Liver (tissue), 9 donors: ENCODE measurements around the gene ZNF827. TPM values are rescaled to one million over a fixed set of nuclear protein-coding genes. Genes with fewer than 3 reads are reported as not detected.

ENCODE experiments used
- DNase-seq: peaks from one replicate; pipeline ENCODE4 v3.0.0-alpha.2; 2017; ENCODE audit warnings: low spot score
- H3K27ac ChIP-seq, 2 donors: one replicate each; pipeline ENCODE4 v1.7.0; 2013; ENCODE audit warnings: inconsistent platforms in 2 of 2, low read length in 2 of 2, control low read depth in 1 of 2, low read depth in 1 of 2, mild to moderate bottlenecking in 1 of 2
- H3K27me3 ChIP-seq, 4 donors: one replicate each; pipeline versions ENCODE4 v1.6.1 to v1.7.0; 2013; ENCODE audit warnings: low read length in 3 of 4, inconsistent platforms in 1 of 4, mild to moderate bottlenecking in 1 of 4, moderate library complexity in 1 of 4; ENCODE audit not compliant: control insufficient read depth in 4 of 4, insufficient read depth in 4 of 4
- H3K36me3 ChIP-seq, 4 donors: one replicate each; pipeline versions ENCODE4 v1.6.1 to v1.7.0; 2013; ENCODE audit warnings: low read length in 3 of 4, mild to moderate bottlenecking in 3 of 4, low read depth in 1 of 4, moderate library complexity in 1 of 4; ENCODE audit not compliant: control insufficient read depth in 4 of 4, insufficient read depth in 3 of 4
- H3K4me1 ChIP-seq, 4 donors: one replicate each; pipeline versions ENCODE4 v1.6.1 to v1.7.0; 2013; ENCODE audit warnings: low read length in 3 of 4, mild to moderate bottlenecking in 3 of 4, moderate library complexity in 1 of 4; ENCODE audit not compliant: control insufficient read depth in 4 of 4, insufficient read depth in 4 of 4
- H3K4me3 ChIP-seq, 3 donors: one replicate each; pipeline versions ENCODE4 v1.6.1 to v1.7.0; 2013; ENCODE audit warnings: low read length in 3 of 3, control low read depth in 1 of 3, low read depth in 1 of 3, mild to moderate bottlenecking in 1 of 3
- H3K9ac ChIP-seq, 2 donors: one replicate each; pipeline ENCODE4 v1.7.0; 2013; ENCODE audit warnings: low read length in 2 of 2, mild to moderate bottlenecking in 2 of 2, moderate library complexity in 2 of 2, control low read depth in 1 of 2, low read depth in 1 of 2
- H3K9me3 ChIP-seq, 4 donors: one replicate each; pipeline versions ENCODE4 v1.6.1 to v1.7.0; 2013; ENCODE audit warnings: low read length in 3 of 4; ENCODE audit not compliant: control insufficient read depth in 4 of 4
- EGR1 ChIP-seq, 2 donors: IDR thresholded peaks; 2 replicates each; pipeline ENCODE4 v1.6.1; 2016 to 2018; ENCODE audit warnings: antibody characterized with exemption in 2 of 2, low read depth in 2 of 2
- FOXA1 ChIP-seq: IDR thresholded peaks from 2 replicates; pipeline ENCODE4 v1.6.1; 2016; ENCODE audit warnings: antibody characterized with exemption
- GABPA ChIP-seq, 2 donors: IDR thresholded peaks in 1 of 2; conservative IDR thresholded peaks in 1 of 2; 2 replicates each; pipeline ENCODE4 v1.6.1; 2016; ENCODE audit warnings: antibody characterized with exemption in 2 of 2, mild to moderate bottlenecking in 1 of 2, moderate library complexity in 1 of 2
- HNF4A ChIP-seq, 2 donors: conservative IDR thresholded peaks; 2 replicates each; pipeline ENCODE4 v1.6.1; 2016; ENCODE audit warnings: antibody characterized with exemption in 2 of 2, mild to moderate bottlenecking in 2 of 2
- HNF4G ChIP-seq: IDR thresholded peaks from 2 replicates; pipeline ENCODE4 v1.6.1; 2016; ENCODE audit warnings: antibody characterized with exemption
- JUND ChIP-seq, 2 donors: IDR thresholded peaks; 2 replicates each; pipeline ENCODE4 v1.6.1; 2016; ENCODE audit warnings: antibody characterized with exemption in 2 of 2
- NR2F2 ChIP-seq: IDR thresholded peaks from 2 replicates; pipeline ENCODE4 v1.6.1; 2016; ENCODE audit warnings: antibody characterized with exemption
- RAD21 ChIP-seq, 2 donors: IDR thresholded peaks; 2 replicates each; pipeline ENCODE4 v1.6.1; 2016; ENCODE audit warnings: antibody characterized with exemption in 2 of 2, mild to moderate bottlenecking in 2 of 2
- RXRA ChIP-seq, 2 donors: IDR thresholded peaks; 2 replicates each; pipeline ENCODE4 v1.6.1; 2017 to 2018; ENCODE audit warnings: antibody characterized with exemption in 2 of 2, mild to moderate bottlenecking in 1 of 2
- SP1 ChIP-seq: IDR thresholded peaks from 2 replicates; pipeline ENCODE4 v1.6.1; 2018; ENCODE audit warnings: antibody characterized with exemption, mild to moderate bottlenecking
- TAF1 ChIP-seq: conservative IDR thresholded peaks from 2 replicates; pipeline ENCODE4 v1.6.1; 2016; ENCODE audit warnings: antibody characterized with exemption, mild to moderate bottlenecking
- YY1 ChIP-seq: IDR thresholded peaks from 2 replicates; pipeline ENCODE4 v1.6.1; 2016; ENCODE audit warnings: antibody characterized with exemption, mild to moderate bottlenecking
- WGBS: extraction: QIAGEN DNeasy Blood & Tissue Kit; methylation state at CpG from one replicate; pipeline ENCODE4 v1.1.7; 2013; 5-methylcytosine and 5-hydroxymethylcytosine counted together
- polyA plus RNA-seq, 2 donors: library from polyadenylated mRNA; stranded (reverse) in 1 of 2; unstranded in 1 of 2; fragments of 200-250 nt in 1 of 2; fragments of >200 nt in 1 of 2; fragmentation: Nextera tagmentation in 1 of 2; extraction: Ambion mirVana in 1 of 2; gene quantifications; one replicate each; pipeline versions ENCODE4 v1.2.1 to v1.2.3, GENCODE V29; 2013 to 2015
- total RNA-seq, 2 donors: library from RNA; depleted of rRNA; stranded (reverse); fragments of >200 nt; gene quantifications; one replicate each; pipeline ENCODE4 v1.2.3, GENCODE V29; 2014
- TF ChIP-seq, protein P1 (sequence below): IDR thresholded peaks from 2 replicates; pipeline ENCODE4 v1.6.1; 2016; ENCODE audit warnings: antibody characterized with exemption
- TF ChIP-seq, protein P2 (sequence below): IDR thresholded peaks from 2 replicates; pipeline ENCODE4 v1.6.1; 2016; ENCODE audit warnings: antibody characterized with exemption, mild to moderate bottlenecking
- TF ChIP-seq, protein P3 (sequence below): fragments of 150-350 bp; IDR thresholded peaks from 2 replicates; pipeline ENCODE4 v1.5.1; 2017; ENCODE audit warnings: improper control_type of control experiment, low read depth, low read length; ENCODE audit not compliant: missing input control
- TF ChIP-seq, protein P4 (sequence below): IDR thresholded peaks from 2 replicates; pipeline ENCODE4 v1.6.1; 2016; ENCODE audit warnings: antibody characterized with exemption
- TF ChIP-seq, protein P5 (sequence below): IDR thresholded peaks from 2 replicates; pipeline ENCODE4 v1.6.1; 2016; ENCODE audit warnings: antibody characterized with exemption
- donor health status: healthy.
- donor health status: healthy.
- donor health status: healthy.
- donor health status: healthy.
- donor health status: healthy.

ZNF827 gene
- total and polyA plus RNA-seq, 4 donors: 0.46 to 2.9 (median 1.2) TPM

DNA sequence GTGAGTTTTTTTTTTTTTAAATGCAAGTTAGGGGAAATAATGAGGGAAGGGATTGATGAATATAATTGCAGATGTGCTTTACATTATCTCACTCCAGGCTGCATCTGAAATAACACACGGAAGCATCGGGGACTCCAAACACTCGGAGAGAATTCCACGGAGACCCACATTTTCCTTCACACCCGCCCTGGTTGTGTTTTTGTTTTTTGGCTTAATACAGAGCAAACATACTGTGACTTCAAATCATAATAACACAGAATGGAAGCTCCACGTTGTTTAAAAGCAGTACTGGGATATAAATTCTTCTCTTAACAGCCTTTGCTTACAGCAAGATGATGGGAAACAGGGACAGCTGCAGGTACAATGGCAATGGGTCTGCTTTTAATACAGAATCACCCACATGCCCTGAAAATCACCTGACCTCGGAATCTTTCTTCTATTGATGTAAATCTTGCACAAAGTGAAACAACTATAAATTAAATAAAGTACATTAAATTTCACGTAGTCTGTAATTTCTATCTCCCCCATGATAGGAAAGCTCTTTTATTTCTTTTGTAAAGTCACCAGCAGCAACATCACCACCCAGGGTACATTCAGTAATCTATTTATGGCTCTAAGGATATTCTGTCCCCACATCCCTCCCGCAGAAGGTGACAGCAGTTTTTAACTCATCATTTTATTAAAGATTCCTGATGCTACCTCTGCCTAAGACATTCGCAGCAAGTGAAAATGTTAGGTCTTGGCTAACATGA is 119.3 kb downstream of the ZNF827 start:
- TF ChIP-seq, protein P1, sequence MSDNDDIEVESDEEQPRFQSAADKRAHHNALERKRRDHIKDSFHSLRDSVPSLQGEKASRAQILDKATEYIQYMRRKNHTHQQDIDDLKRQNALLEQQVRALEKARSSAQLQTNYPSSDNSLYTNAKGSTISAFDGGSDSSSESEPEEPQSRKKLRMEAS: no peak
- TF ChIP-seq RAD21 (IDR thresholded peaks at IDR 0.05) (no peak), HNF4A (conservative IDR thresholded peaks at IDR 0.05) (no peak), RXRA (IDR thresholded peaks at IDR 0.05) (no peak), FOXA1 (no peak), YY1 (no peak), NR2F2 (no peak), GABPA (IDR thresholded peaks at IDR 0.05 in 1 of 2, conservative IDR thresholded peaks at IDR 0.05 in 1 of 2) (no peak), EGR1 (IDR thresholded peaks at IDR 0.05; ENCODE audit: low read depth in 2 of 2) (no peak), TAF1 (no peak), JUND (IDR thresholded peaks at IDR 0.05) (no peak)
- TF ChIP-seq, protein P2, sequence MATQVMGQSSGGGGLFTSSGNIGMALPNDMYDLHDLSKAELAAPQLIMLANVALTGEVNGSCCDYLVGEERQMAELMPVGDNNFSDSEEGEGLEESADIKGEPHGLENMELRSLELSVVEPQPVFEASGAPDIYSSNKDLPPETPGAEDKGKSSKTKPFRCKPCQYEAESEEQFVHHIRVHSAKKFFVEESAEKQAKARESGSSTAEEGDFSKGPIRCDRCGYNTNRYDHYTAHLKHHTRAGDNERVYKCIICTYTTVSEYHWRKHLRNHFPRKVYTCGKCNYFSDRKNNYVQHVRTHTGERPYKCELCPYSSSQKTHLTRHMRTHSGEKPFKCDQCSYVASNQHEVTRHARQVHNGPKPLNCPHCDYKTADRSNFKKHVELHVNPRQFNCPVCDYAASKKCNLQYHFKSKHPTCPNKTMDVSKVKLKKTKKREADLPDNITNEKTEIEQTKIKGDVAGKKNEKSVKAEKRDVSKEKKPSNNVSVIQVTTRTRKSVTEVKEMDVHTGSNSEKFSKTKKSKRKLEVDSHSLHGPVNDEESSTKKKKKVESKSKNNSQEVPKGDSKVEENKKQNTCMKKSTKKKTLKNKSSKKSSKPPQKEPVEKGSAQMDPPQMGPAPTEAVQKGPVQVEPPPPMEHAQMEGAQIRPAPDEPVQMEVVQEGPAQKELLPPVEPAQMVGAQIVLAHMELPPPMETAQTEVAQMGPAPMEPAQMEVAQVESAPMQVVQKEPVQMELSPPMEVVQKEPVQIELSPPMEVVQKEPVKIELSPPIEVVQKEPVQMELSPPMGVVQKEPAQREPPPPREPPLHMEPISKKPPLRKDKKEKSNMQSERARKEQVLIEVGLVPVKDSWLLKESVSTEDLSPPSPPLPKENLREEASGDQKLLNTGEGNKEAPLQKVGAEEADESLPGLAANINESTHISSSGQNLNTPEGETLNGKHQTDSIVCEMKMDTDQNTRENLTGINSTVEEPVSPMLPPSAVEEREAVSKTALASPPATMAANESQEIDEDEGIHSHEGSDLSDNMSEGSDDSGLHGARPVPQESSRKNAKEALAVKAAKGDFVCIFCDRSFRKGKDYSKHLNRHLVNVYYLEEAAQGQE: no peak
- TF ChIP-seq, protein P3, sequence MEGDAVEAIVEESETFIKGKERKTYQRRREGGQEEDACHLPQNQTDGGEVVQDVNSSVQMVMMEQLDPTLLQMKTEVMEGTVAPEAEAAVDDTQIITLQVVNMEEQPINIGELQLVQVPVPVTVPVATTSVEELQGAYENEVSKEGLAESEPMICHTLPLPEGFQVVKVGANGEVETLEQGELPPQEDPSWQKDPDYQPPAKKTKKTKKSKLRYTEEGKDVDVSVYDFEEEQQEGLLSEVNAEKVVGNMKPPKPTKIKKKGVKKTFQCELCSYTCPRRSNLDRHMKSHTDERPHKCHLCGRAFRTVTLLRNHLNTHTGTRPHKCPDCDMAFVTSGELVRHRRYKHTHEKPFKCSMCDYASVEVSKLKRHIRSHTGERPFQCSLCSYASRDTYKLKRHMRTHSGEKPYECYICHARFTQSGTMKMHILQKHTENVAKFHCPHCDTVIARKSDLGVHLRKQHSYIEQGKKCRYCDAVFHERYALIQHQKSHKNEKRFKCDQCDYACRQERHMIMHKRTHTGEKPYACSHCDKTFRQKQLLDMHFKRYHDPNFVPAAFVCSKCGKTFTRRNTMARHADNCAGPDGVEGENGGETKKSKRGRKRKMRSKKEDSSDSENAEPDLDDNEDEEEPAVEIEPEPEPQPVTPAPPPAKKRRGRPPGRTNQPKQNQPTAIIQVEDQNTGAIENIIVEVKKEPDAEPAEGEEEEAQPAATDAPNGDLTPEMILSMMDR: no peak
- TF ChIP-seq, protein P4, sequence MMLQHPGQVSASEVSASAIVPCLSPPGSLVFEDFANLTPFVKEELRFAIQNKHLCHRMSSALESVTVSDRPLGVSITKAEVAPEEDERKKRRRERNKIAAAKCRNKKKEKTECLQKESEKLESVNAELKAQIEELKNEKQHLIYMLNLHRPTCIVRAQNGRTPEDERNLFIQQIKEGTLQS: no peak
- no peak overlapping the region for H3K9ac ChIP-seq
- DNase-seq: no peak
- H3K27me3 ChIP-seq: no peaks in the 10 kb centered on the region
- no peak overlapping the region for H3K4me3 ChIP-seq
- 95% methylated on average over 10 of the region's 10 CpGs for WGBS
- H3K9me3 ChIP-seq: no peaks in the 10 kb centered on the region
- H3K36me3 ChIP-seq: no peaks in the 10 kb centered on the region
- H3K27ac ChIP-seq: no peak overlapping the region
- H3K4me1 ChIP-seq: no peaks in the 10 kb centered on the region

DNA sequence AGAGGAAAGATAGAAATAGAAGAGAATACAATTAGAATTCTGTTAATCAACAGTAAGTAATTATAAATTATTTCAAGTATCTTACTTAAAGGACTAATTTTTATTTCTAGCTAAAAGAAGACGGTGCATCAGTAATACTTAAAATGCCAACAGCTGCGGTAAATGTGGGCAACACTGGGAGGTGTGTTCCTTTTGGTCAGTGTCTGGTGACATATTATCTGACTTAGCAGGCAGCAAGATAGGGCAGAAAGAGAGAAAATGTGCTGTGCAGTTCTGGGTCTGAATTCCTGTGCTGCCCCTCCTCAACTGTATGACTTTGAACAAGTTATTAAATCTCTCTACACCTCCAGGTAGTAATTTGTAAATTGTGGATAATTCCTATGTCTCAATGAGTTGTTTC is 120.6 kb downstream of the ZNF827 start:
- no peaks in the 10 kb centered on the region for H3K27me3 ChIP-seq
- H3K36me3 ChIP-seq: no peaks in the 10 kb centered on the region
- no peak for DNase-seq
- 99% methylated on average over 2 of the region's 2 CpGs for WGBS
- H3K9me3 ChIP-seq: no peaks in the 10 kb centered on the region
- no peaks in the 10 kb centered on the region for H3K4me1 ChIP-seq
- no peak overlapping the region for H3K4me3 ChIP-seq
- no peak overlapping the region for H3K27ac ChIP-seq
- H3K9ac ChIP-seq: no peak overlapping the region
- no peak for TF ChIP-seq TAF1
- TF ChIP-seq JUND (IDR thresholded peaks at IDR 0.05): no peak
- no peak for TF ChIP-seq RXRA (IDR thresholded peaks at IDR 0.05)
- TF ChIP-seq FOXA1: no peak
- TF ChIP-seq, protein P5, sequence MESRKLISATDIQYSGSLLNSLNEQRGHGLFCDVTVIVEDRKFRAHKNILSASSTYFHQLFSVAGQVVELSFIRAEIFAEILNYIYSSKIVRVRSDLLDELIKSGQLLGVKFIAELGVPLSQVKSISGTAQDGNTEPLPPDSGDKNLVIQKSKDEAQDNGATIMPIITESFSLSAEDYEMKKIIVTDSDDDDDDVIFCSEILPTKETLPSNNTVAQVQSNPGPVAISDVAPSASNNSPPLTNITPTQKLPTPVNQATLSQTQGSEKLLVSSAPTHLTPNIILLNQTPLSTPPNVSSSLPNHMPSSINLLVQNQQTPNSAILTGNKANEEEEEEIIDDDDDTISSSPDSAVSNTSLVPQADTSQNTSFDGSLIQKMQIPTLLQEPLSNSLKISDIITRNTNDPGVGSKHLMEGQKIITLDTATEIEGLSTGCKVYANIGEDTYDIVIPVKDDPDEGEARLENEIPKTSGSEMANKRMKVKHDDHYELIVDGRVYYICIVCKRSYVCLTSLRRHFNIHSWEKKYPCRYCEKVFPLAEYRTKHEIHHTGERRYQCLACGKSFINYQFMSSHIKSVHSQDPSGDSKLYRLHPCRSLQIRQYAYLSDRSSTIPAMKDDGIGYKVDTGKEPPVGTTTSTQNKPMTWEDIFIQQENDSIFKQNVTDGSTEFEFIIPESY: no peak
- TF ChIP-seq YY1: no peak
- no peak for TF ChIP-seq GABPA (IDR thresholded peaks at IDR 0.05 in 1 of 2, conservative IDR thresholded peaks at IDR 0.05 in 1 of 2)
- no peak for TF ChIP-seq HNF4G
- no peak for TF ChIP-seq NR2F2
- TF ChIP-seq, protein P1: no peak
- TF ChIP-seq, protein P2: no peak
- no peak for TF ChIP-seq RAD21 (IDR thresholded peaks at IDR 0.05)
- TF ChIP-seq SP1: no peak
